HCT116 (cell line): ENCODE measurements around the gene SLC13A3. TPM values are rescaled to one million over a fixed set of nuclear protein-coding genes. Genes with fewer than 3 reads are reported as not detected.
A peak's percentile ranks its signal among the peaks of the same experiment; 100 is the strongest.

Experiments
- ATAC-seq: fragments of 200-7000 bp; cut with Tn5 transposase; 2 replicates; pipeline ENCODE4 v1.9.1; 2020; ENCODE audit warnings: mild to moderate bottlenecking, moderate library complexity
- BruUV-seq: library from RNA; stranded (reverse); fragments of 400-500 nt; replicated peaks from 2 replicates; lab custom pipeline; 2021; lab: Mats Ljungman, UMichigan
- CTCF ChIA-PET: fragments of 300-600 bp; sonication (Branson Sonifier 250); formaldehyde crosslinking; loops from one replicate; lab custom pipeline; 2021; ENCODE audit warnings: antibody characterized with exemption; lab: Charles Lee
- POLR2A ChIA-PET: fragments of 300-600, 350-600 bp; sonication (Branson Sonifier 250); formaldehyde crosslinking; loops from one replicate; lab custom pipeline; 2021; ENCODE audit warnings: antibody characterized with exemption; lab: Charles Lee
- RAD21 ChIA-PET, 2 experiments: fragments of 300-600 bp; sonication (Branson Sonifier 250); formaldehyde crosslinking; loops; one replicate each; lab custom pipeline; 2023; ENCODE audit warnings: low total read pairs in 2 of 2; ENCODE audit not compliant: uncharacterized antibody in 2 of 2, unreplicated experiment in 2 of 2, low non-redundant PET in 1 of 2; lab: Charles Lee
- DNase-seq: peaks from one replicate; pipeline ENCODE4 v3.0.0-alpha.2; 2010; ENCODE audit warnings: low read depth, low spot score
- H2AFZ ChIP-seq: fragments of 200-600 bp; shearing (Covaris generic), sonication (generic); 2 replicates; pipeline ENCODE4 v1.6.1; 2017; ENCODE audit warnings: low read depth, mixed run types, mixed read lengths, antibody characterized with exemption, low read length; ENCODE audit not compliant: poor library complexity, severe bottlenecking
- H3K27ac ChIP-seq: 2 replicates; pipeline ENCODE4 v1.5.1; 2012; ENCODE audit warnings: low read depth, low read length
- H3K27me3 ChIP-seq: fragments of 200-600 bp; sonication (generic); 2 replicates; pipeline ENCODE4 v1.6.1; 2016; ENCODE audit warnings: mixed run types, low read length, mixed read lengths; ENCODE audit not compliant: insufficient read depth
- H3K36me3 ChIP-seq, 2 experiments: fragments of 200-500 bp in 1 of 2; fragments of 200-600 bp in 1 of 2; sonication (Bioruptor generic) in 1 of 2; sonication (generic) in 1 of 2; 2 replicates each; pipeline versions ENCODE4 v1.5.1 to v1.6.1; 2014 to 2016; ENCODE audit warnings: low read length in 2 of 2, inconsistent platforms in 1 of 2, mixed read lengths in 1 of 2, mixed run types in 1 of 2; ENCODE audit not compliant: insufficient read depth in 2 of 2, control insufficient read depth in 1 of 2
- H3K4me1 ChIP-seq, 2 experiments: fragments of 200-600 bp in 1 of 2; sonication (generic) in 1 of 2; 2 replicates each; pipeline versions ENCODE4 v1.5.1 to v1.6.1; 2012 to 2017; ENCODE audit warnings: low read length in 2 of 2, inconsistent platforms in 1 of 2, mild to moderate bottlenecking in 1 of 2, mixed read lengths in 1 of 2, mixed run types in 1 of 2, moderate library complexity in 1 of 2; ENCODE audit not compliant: insufficient read depth in 2 of 2, control insufficient read depth in 1 of 2
- H3K4me2 ChIP-seq: fragments of 200-600 bp; sonication (generic); 2 replicates; pipeline ENCODE4 v1.6.1; 2017; ENCODE audit warnings: mixed run types, low read length, mixed read lengths
- H3K4me3 ChIP-seq, 2 experiments: fragments of 200-600 bp in 1 of 2; sonication (generic) in 1 of 2; replicated peaks in 1 of 2; 2 replicates each; pipeline ENCODE4 v1.5.1; 2011 to 2016; ENCODE audit warnings: low read length in 2 of 2, control low read depth in 1 of 2, low read depth in 1 of 2, mild to moderate bottlenecking in 1 of 2, mixed read lengths in 1 of 2, mixed run types in 1 of 2
- H3K79me2 ChIP-seq: fragments of 200-600 bp; sonication (generic); 2 replicates; pipeline ENCODE4 v1.6.1; 2017; ENCODE audit warnings: mild to moderate bottlenecking, mixed run types, low read length, moderate library complexity, mixed read lengths; ENCODE audit not compliant: insufficient read depth
- H3K9ac ChIP-seq: fragments of 200-600 bp; sonication (generic); 2 replicates; pipeline ENCODE4 v1.6.1; 2016; ENCODE audit warnings: low read length, mixed read lengths
- H3K9me2 ChIP-seq: fragments of 200-600 bp; sonication (generic), shearing (Covaris generic); 2 replicates; pipeline ENCODE4 v1.6.1; 2017; ENCODE audit warnings: mixed run types, mild to moderate bottlenecking, moderate library complexity; ENCODE audit not compliant: insufficient read depth
- H3K9me3 ChIP-seq, 2 experiments: fragments of 200-500 bp in 1 of 2; fragments of 200-600 bp in 1 of 2; sonication (Bioruptor generic) in 1 of 2; sonication (generic) in 1 of 2; 2 replicates each; pipeline ENCODE4 v1.6.1; 2014 to 2017; ENCODE audit warnings: low read length in 2 of 2, mixed read lengths in 2 of 2, inconsistent platforms in 1 of 2, low read depth in 1 of 2, mild to moderate bottlenecking in 1 of 2, mixed run types in 1 of 2, moderate library complexity in 1 of 2; ENCODE audit not compliant: control insufficient read depth in 1 of 2, insufficient read depth in 1 of 2
- H4K20me1 ChIP-seq: fragments of 200-600 bp; sonication (generic), shearing (Covaris generic); 2 replicates; pipeline ENCODE4 v1.6.1; 2017; ENCODE audit warnings: mixed run types, mild to moderate bottlenecking, moderate library complexity; ENCODE audit not compliant: insufficient read depth
- CEBPB ChIP-seq: IDR thresholded peaks from 2 replicates; pipeline ENCODE4 v1.6.1; 2012; ENCODE audit warnings: low read depth
- ELF1 ChIP-seq: IDR thresholded peaks from 2 replicates; pipeline ENCODE4 v1.6.1; 2012; ENCODE audit warnings: low read depth, borderline replicate concordance
- EZH2phosphoT487 ChIP-seq: fragments of 200-600 bp; IDR thresholded peaks from 2 replicates; pipeline ENCODE4 v1.6.1; 2018; ENCODE audit warnings: antibody characterized with exemption, borderline replicate concordance
- JUND ChIP-seq: IDR thresholded peaks from 2 replicates; pipeline ENCODE4 v1.6.1; 2012
- SIN3A ChIP-seq: IDR thresholded peaks from 2 replicates; pipeline ENCODE4 v1.6.1; 2012; ENCODE audit warnings: low read depth
- SP1 ChIP-seq: IDR thresholded peaks from 2 replicates; pipeline ENCODE4 v1.6.1; 2012; ENCODE audit warnings: low read depth
- ZNF274 ChIP-seq: fragments of 200-500 bp; sonication (Bioruptor generic); IDR thresholded peaks from 2 replicates; pipeline ENCODE4 v1.6.1; 2014; ENCODE audit warnings: mild to moderate bottlenecking, low read depth, low read length, inconsistent platforms
- intact Hi-C: fragments of 100-400 bp; cut with micrococcal nuclease; formaldehyde crosslinking; loops from 2 replicates; pipeline ENCODE4 v1.10.0; 2022
- total RNA-seq: library from RNA; stranded (reverse); gene quantifications from one replicate; pipeline ENCODE4 v1.2.1, GENCODE V29; 2021; ENCODE audit not compliant: unreplicated experiment
- TF ChIP-seq, protein P1 (sequence below), 3 experiments: fragments of 200-600 bp in 1 of 3; sonication (generic) in 1 of 3; IDR thresholded peaks in 2 of 3; conservative IDR thresholded peaks in 1 of 3; 2 replicates each; pipeline ENCODE4 v1.5.1; 2012 to 2017; ENCODE audit warnings: low read depth in 2 of 3, low read length in 2 of 3, antibody characterized with exemption in 1 of 3, borderline replicate concordance in 1 of 3, control low read depth in 1 of 3, mild to moderate bottlenecking in 1 of 3, mixed read lengths in 1 of 3, mixed run types in 1 of 3, moderate library complexity in 1 of 3; ENCODE audit not compliant: insufficient read depth in 1 of 3
- TF ChIP-seq, protein P2 (sequence below): IDR thresholded peaks from 2 replicates; pipeline ENCODE4 v1.6.1; 2012; ENCODE audit warnings: low read depth
- TF ChIP-seq, protein P3 (sequence below): IDR thresholded peaks from 2 replicates; pipeline ENCODE4 v1.6.1; 2011; ENCODE audit warnings: mild to moderate bottlenecking, low read length, moderate library complexity; ENCODE audit not compliant: insufficient replicate concordance; ENCODE audit errors: extremely low read depth
- TF ChIP-seq, protein P4 (sequence below): IDR thresholded peaks from 2 replicates; pipeline ENCODE4 v1.6.1; 2012

Gene SLC13A3
- total RNA-seq, 1 experiment from 2014 or later: not detected

DNA sequence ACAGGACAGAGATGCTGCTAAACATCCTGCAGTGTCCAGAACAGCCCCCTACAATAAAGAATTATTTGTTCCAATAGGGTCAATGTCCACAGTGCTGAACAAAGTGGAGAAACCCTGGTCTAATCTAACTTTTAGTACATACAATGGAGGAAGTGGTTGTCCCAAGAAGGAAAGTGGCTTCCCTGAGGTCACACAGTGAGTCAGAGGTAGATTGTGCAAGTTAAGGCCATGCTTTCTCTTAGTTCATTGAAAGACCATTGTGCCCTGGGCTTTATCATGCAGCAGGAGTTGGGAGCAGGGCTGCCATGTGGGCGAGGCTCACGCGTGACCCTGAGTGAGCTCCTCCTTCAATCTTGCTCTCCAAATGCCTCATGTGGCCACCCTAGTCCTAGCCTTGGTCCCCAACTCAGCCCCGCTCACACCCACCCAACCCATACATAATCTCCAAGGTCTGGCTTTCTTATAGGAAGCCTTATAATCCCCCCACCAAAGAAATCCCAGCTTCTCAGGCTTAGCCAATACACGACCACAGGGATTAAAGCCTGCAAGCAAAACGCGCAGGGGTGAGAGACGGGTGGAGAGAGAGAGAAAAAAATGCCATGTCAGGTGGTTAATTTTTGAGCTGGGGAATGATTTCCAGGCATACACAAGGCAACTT lies 19.9 kb downstream of the SLC13A3 start:
- ATAC-seq: no peak
- H3K9ac ChIP-seq: no peak overlapping the region
- BruUV-seq: no TSS peak

DNA sequence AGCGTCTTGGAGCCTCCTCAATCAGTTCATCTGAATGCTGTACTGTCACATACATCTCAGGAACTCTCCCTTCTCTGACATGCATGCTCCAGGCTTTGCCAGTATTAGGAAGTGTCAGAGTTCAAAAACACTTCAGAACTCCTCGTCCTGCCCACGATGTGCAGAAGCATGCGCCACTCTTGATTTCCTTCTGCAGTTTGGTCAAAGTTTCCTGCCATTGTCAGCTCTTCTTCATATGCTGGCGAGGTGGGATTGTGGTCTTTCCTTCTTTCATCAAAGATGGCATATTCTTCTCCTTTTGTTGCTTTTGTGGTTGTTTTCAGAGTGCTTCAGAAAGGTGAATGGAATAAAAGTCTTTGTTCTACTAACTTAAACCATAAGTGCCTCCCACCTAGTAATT lies 21.0 kb downstream of the SLC13A3 start:
- Histone ChIP-seq H3K9me3 (peaks cover 0 to 5% of the 10 kb centered on the region in 2 experiments; a peak in 1 of 4 replicates), H3K9me2 (no peaks in the 10 kb centered on the region), H3K27me3 (no peaks in the 10 kb centered on the region; the same call in 1 of the 2 replicates), H3K27ac (no peak overlapping the region), H3K9ac (no peak overlapping the region), H3K4me1 (no peaks in the 10 kb centered on the region), H3K4me2 (no peak overlapping the region), H4K20me1 (no peaks in the 10 kb centered on the region), H3K36me3 (no peaks in the 10 kb centered on the region), H2AFZ (no peak overlapping the region), H3K79me2 (no peaks in the 10 kb centered on the region), H3K4me3 (no peak overlapping the region)
- no TSS peak for BruUV-seq
- ChIA-PET RAD21 (no interaction called here), CTCF (no interaction called here), POLR2A (no interaction called here)
- DNase-seq (no peak), ATAC-seq (no peak)
- intact Hi-C loops: no loop called here
- TF ChIP-seq ELF1 (no peak), SIN3A (no peak), ZNF274 (no peak), SP1 (no peak), EZH2phosphoT487 (no peak), JUND (no peak)
- TF ChIP-seq, protein P1, sequence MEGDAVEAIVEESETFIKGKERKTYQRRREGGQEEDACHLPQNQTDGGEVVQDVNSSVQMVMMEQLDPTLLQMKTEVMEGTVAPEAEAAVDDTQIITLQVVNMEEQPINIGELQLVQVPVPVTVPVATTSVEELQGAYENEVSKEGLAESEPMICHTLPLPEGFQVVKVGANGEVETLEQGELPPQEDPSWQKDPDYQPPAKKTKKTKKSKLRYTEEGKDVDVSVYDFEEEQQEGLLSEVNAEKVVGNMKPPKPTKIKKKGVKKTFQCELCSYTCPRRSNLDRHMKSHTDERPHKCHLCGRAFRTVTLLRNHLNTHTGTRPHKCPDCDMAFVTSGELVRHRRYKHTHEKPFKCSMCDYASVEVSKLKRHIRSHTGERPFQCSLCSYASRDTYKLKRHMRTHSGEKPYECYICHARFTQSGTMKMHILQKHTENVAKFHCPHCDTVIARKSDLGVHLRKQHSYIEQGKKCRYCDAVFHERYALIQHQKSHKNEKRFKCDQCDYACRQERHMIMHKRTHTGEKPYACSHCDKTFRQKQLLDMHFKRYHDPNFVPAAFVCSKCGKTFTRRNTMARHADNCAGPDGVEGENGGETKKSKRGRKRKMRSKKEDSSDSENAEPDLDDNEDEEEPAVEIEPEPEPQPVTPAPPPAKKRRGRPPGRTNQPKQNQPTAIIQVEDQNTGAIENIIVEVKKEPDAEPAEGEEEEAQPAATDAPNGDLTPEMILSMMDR (IDR thresholded peaks at IDR 0.05 in 2 of 3, conservative IDR thresholded peaks at IDR 0.05 in 1 of 3; ENCODE audit: borderline replicate concordance in 1 of 3, insufficient read depth in 1 of 3, low read depth in 2 of 3, low read length in 2 of 3): no peak
- TF ChIP-seq, protein P2, sequence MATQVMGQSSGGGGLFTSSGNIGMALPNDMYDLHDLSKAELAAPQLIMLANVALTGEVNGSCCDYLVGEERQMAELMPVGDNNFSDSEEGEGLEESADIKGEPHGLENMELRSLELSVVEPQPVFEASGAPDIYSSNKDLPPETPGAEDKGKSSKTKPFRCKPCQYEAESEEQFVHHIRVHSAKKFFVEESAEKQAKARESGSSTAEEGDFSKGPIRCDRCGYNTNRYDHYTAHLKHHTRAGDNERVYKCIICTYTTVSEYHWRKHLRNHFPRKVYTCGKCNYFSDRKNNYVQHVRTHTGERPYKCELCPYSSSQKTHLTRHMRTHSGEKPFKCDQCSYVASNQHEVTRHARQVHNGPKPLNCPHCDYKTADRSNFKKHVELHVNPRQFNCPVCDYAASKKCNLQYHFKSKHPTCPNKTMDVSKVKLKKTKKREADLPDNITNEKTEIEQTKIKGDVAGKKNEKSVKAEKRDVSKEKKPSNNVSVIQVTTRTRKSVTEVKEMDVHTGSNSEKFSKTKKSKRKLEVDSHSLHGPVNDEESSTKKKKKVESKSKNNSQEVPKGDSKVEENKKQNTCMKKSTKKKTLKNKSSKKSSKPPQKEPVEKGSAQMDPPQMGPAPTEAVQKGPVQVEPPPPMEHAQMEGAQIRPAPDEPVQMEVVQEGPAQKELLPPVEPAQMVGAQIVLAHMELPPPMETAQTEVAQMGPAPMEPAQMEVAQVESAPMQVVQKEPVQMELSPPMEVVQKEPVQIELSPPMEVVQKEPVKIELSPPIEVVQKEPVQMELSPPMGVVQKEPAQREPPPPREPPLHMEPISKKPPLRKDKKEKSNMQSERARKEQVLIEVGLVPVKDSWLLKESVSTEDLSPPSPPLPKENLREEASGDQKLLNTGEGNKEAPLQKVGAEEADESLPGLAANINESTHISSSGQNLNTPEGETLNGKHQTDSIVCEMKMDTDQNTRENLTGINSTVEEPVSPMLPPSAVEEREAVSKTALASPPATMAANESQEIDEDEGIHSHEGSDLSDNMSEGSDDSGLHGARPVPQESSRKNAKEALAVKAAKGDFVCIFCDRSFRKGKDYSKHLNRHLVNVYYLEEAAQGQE: no peak
- TF ChIP-seq, protein P3, sequence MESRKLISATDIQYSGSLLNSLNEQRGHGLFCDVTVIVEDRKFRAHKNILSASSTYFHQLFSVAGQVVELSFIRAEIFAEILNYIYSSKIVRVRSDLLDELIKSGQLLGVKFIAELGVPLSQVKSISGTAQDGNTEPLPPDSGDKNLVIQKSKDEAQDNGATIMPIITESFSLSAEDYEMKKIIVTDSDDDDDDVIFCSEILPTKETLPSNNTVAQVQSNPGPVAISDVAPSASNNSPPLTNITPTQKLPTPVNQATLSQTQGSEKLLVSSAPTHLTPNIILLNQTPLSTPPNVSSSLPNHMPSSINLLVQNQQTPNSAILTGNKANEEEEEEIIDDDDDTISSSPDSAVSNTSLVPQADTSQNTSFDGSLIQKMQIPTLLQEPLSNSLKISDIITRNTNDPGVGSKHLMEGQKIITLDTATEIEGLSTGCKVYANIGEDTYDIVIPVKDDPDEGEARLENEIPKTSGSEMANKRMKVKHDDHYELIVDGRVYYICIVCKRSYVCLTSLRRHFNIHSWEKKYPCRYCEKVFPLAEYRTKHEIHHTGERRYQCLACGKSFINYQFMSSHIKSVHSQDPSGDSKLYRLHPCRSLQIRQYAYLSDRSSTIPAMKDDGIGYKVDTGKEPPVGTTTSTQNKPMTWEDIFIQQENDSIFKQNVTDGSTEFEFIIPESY: no peak

More for the DNA sequence above, 19.9 kb downstream of the SLC13A3 start:
- intact Hi-C loops: no loop called here
- DNase-seq: no peak
- no peak overlapping the region for H2AFZ ChIP-seq
- H3K9me3 ChIP-seq: peaks cover 0 to 5% of the 10 kb centered on the region in 2 experiments; a peak in 1 of 4 replicates
- no peak overlapping the region for H3K27ac ChIP-seq
- no peaks in the 10 kb centered on the region for H3K9me2 ChIP-seq
- no peaks in the 10 kb centered on the region; the same call in 1 of the 2 replicates for H3K27me3 ChIP-seq
- RAD21 ChIA-PET: no interaction called here
- H3K4me1 ChIP-seq: no peaks in the 10 kb centered on the region; a peak in 1 of 4 replicates
- H3K36me3 ChIP-seq: no peaks in the 10 kb centered on the region
- no peak overlapping the region for H3K4me3 ChIP-seq
- CTCF ChIA-PET: interaction anchor here (1.0 kb wide), 1 partner anchor 18 kb away, joined by 3 read pairs; no protein-coding TSS in a partner anchor
- TF ChIP-seq, protein P4, sequence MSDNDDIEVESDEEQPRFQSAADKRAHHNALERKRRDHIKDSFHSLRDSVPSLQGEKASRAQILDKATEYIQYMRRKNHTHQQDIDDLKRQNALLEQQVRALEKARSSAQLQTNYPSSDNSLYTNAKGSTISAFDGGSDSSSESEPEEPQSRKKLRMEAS: no peak
- TF ChIP-seq ZNF274: no peak
- peak; percentile 36; the same call in 1 of the 2 replicates for TF ChIP-seq CEBPB
- no peak overlapping the region for H3K4me2 ChIP-seq
- H4K20me1 ChIP-seq: no peaks in the 10 kb centered on the region
- POLR2A ChIA-PET: no interaction called here
- H3K79me2 ChIP-seq: no peaks in the 10 kb centered on the region
